Activated CD8-positive, alpha-beta memory T cell treated with anti-CD3 and anti-CD28 coated beads, Interleukin-2, amount 10 ng/mL, durations not matched to agents 7 days and 5 days (primary cell): Measurements from ENCODE around the gene DLG4. TPM values are rescaled to one million over a fixed set of nuclear protein-coding genes. Genes with fewer than 3 reads are reported as not detected.
A peak's percentile ranks its signal among the peaks of the same experiment; 100 is the strongest.

Source experiments
- microRNA-seq: library from miRNA; unstranded; fragments of <30 nt; microRNA quantifications from one replicate; pipeline ENCODE4 v1.2.0, GENCODE V29; 2022
- total RNA-seq, 2 experiments: library from RNA; stranded (reverse); gene quantifications; one replicate each; pipeline ENCODE4 v1.2.3, GENCODE V29; 2021

Gene DLG4
- total RNA-seq, 2 experiments from 2014 or later = 4.9 to 5.3 TPM

Small RNA genes within 50 kb of the gene (microRNA-seq; reads per million reads assigned to microRNA genes)
- 2,723 reads per million, percentile 89 among the genes with 10 or more reads in this experiment for gene MIR324

Other genes with a start within 250 kb of the DLG4 start
- not detected for gene ALOX12, start 223.8 kb downstream of the DLG4 start, total RNA-seq
- gene RNASEK, start 207.2 kb downstream of the DLG4 start, total RNA-seq = 100 to 1,000 TPM; 121 to 205 TPM
- gene BCL6B, start 196.8 kb downstream of the DLG4 start, total RNA-seq = 1 to 10 TPM in 1 of 2 experiments, under 1 TPM in 1; 0.85 to 6.7 TPM
- 10 to 100 TPM; 19.0 to 34.1 TPM for gene SLC16A13, start 183.8 kb downstream of the DLG4 start, total RNA-seq
- 1 to 10 TPM; 1.2 to 1.3 TPM for gene SLC16A11, start 175.7 kb downstream of the DLG4 start, total RNA-seq
- gene CLEC10A, start 139.6 kb downstream of the DLG4 start, total RNA-seq = not detected
- not detected for gene ASGR2, start 105.0 kb downstream of the DLG4 start, total RNA-seq
- gene ASGR1, start 40.5 kb downstream of the DLG4 start, total RNA-seq = under 1 TPM; 0.35 to 0.38 TPM
- gene ACADVL, start 102 bp upstream of the DLG4 start, total RNA-seq = 100 to 1,000 TPM; 411 to 423 TPM
- 10 to 100 TPM; 52.7 to 62.0 TPM for gene DVL2, start 14.7 kb upstream of the DLG4 start, total RNA-seq
- gene PHF23, start 19.6 kb upstream of the DLG4 start, total RNA-seq = 10 to 100 TPM; 42.1 to 53.2 TPM
- 100 to 1,000 TPM; 207 to 231 TPM for gene GABARAP, start 22.6 kb upstream of the DLG4 start, total RNA-seq
- 100 to 1,000 TPM; 162 to 192 TPM for gene CTDNEP1, start 31.9 kb upstream of the DLG4 start, total RNA-seq
- gene ELP5, start 32.4 kb upstream of the DLG4 start, total RNA-seq = 10 to 100 TPM; 56.5 to 70.4 TPM
- gene CLDN7, start 42.6 kb upstream of the DLG4 start, total RNA-seq = 1 to 10 TPM in 1 of 2 experiments, under 1 TPM in 1; 0.66 to 1.9 TPM
- not detected for gene SLC2A4, start 61.9 kb upstream of the DLG4 start, total RNA-seq
- gene YBX2, start 74.8 kb upstream of the DLG4 start, total RNA-seq = 1 to 10 TPM in 1 of 2 experiments, under 1 TPM in 1; 0.35 to 1.4 TPM
- 100 to 1,000 TPM; 575 to 853 TPM for gene EIF5A, start 87.8 kb upstream of the DLG4 start, total RNA-seq
- gene GPS2, start 95.5 kb upstream of the DLG4 start, total RNA-seq = 10 to 100 TPM; 83.7 to 85.1 TPM
- 10 to 100 TPM; 43.7 to 44.8 TPM for gene NEURL4, start 109.5 kb upstream of the DLG4 start, total RNA-seq
- gene ACAP1, start 116.7 kb upstream of the DLG4 start, total RNA-seq = 100 to 1,000 TPM; 594 to 712 TPM
- gene KCTD11, start 132.3 kb upstream of the DLG4 start, total RNA-seq = 1 to 10 TPM; 6.0 to 6.1 TPM
- gene TMEM95, start 135.3 kb upstream of the DLG4 start, total RNA-seq = not detected
- gene TNK1, start 161.3 kb upstream of the DLG4 start, total RNA-seq = under 1 TPM; 0.54 to 0.61 TPM
- gene PLSCR3, start 174.7 kb upstream of the DLG4 start, total RNA-seq = 10 to 100 TPM; 65.5 to 74.2 TPM
- gene TMEM256, start 184.3 kb upstream of the DLG4 start, total RNA-seq = 10 to 100 TPM; 47.5 to 56.1 TPM
- 1 to 10 TPM; 2.0 to 3.5 TPM for gene NLGN2, start 188.0 kb upstream of the DLG4 start, total RNA-seq
- not detected for gene SPEM1, start 200.5 kb upstream of the DLG4 start, total RNA-seq
- not detected for gene SPEM2, start 205.8 kb upstream of the DLG4 start, total RNA-seq
- gene SPEM3, start 209.0 kb upstream of the DLG4 start, total RNA-seq = not detected
- gene TMEM102, start 215.6 kb upstream of the DLG4 start, total RNA-seq = 10 to 100 TPM; 13.9 to 16.7 TPM
- gene FGF11, start 219.7 kb upstream of the DLG4 start, total RNA-seq = 1 to 10 TPM; 3.6 to 4.1 TPM
- 10 to 100 TPM; 10.4 to 13.1 TPM for gene CHRNB1, start 225.2 kb upstream of the DLG4 start, total RNA-seq